Glomerular visceral epithelial cell (primary cell): ENCODE results near the gene ANXA2R.
"Not testable (repeated sequence)": the region's sequence is repeated elsewhere in the genome, so short reads cannot be mapped to it uniquely, and the experiment has no call there.

ENCODE experiments used
- DNase-seq: peaks from one replicate; pipeline ENCODE4 v3.0.0-alpha.2; 2016; ENCODE audit errors: extremely low spot score

The ANXA2R gene

GRCh38 chr5:43040287-43041098 lies at the start of gene ANXA2R:
Gene ANXA2R, minus strand, starts transcription at chr5:43040319. Its CDS starts 273 bp downstream, at chr5:43040046.
- DNase-seq = peak; percentile 96

- not testable (repeated sequence) for DNase-seq
Measured at GRCh38 chr5:43086118-43086908, 46.2 kb upstream of the ANXA2R start.

GRCh38 chr5:43085453-43085852 lies 45.3 kb upstream of the ANXA2R start:
- DNase-seq = no peak

GRCh38 chr5:43084468-43084867 lies 44.3 kb upstream of the ANXA2R start:
- DNase-seq = not testable (repeated sequence)

GRCh38 chr5:43081345-43081744 lies 41.2 kb upstream of the ANXA2R start:
- DNase-seq = not testable (repeated sequence)

- peak; percentile 77 for DNase-seq
Measured at GRCh38 chr5:43078956-43079355, 38.8 kb upstream of the ANXA2R start.

- not testable (repeated sequence) for DNase-seq
Measured at GRCh38 chr5:43077446-43078191, 37.5 kb upstream of the ANXA2R start.

- no peak for DNase-seq
Measured at GRCh38 chr5:43075319-43076293, 35.5 kb upstream of the ANXA2R start.

GRCh38 chr5:43074987-43075318 lies 34.8 kb upstream of the ANXA2R start:
- DNase-seq = no peak

GRCh38 chr5:43073597-43074546 lies 33.8 kb upstream of the ANXA2R start:
- DNase-seq = peak; percentile 51

GRCh38 chr5:43069401-43069720 lies 29.2 kb upstream of the ANXA2R start:
- DNase-seq = not testable (repeated sequence)

GRCh38 chr5:43068037-43068436 lies 27.9 kb upstream of the ANXA2R start:
- no peak for DNase-seq

GRCh38 chr5:43066799-43067741 lies 27.0 kb upstream of the ANXA2R start:
- DNase-seq = peak; percentile 92

- DNase-seq = peak; percentile 79
Measured at GRCh38 chr5:43065948-43066798, 26.1 kb upstream of the ANXA2R start.

- peak; percentile 34 for DNase-seq
Measured at GRCh38 chr5:43065387-43065947, 25.3 kb upstream of the ANXA2R start.

GRCh38 chr5:43063721-43064171 lies 23.6 kb upstream of the ANXA2R start:
- peak; percentile 75 for DNase-seq

- peak; percentile 40 for DNase-seq
Measured at GRCh38 chr5:43061352-43062075, 21.4 kb upstream of the ANXA2R start.
